ENCODE measurements around the gene ZC3H4.

Gene ZC3H4

GRCh38 chr19:47072323-47072722, 41.3 kb downstream of the ZC3H4 start:
- no peak for TF ChIP-seq CTCF (conservative IDR thresholded peaks at IDR 0.05; ENCODE audit: low read depth)
- CTCF ChIA-PET, result no interaction called here
- DNase-seq (ENCODE audit: low spot score), result no peak
- no peak overlapping the region for H3K27ac ChIP-seq
- POLR2A ChIA-PET (ENCODE audit: low non-redundant PET), result no interaction called here

- no peak for TF ChIP-seq CTCF (conservative IDR thresholded peaks at IDR 0.05; ENCODE audit: low read depth)
- CTCF ChIA-PET, result no interaction called here
- H3K27ac ChIP-seq, result no peak overlapping the region
- POLR2A ChIA-PET (ENCODE audit: low non-redundant PET), result no interaction called here
- DNase-seq (ENCODE audit: low spot score), result no peak
These were observed 41.8 kb downstream of the ZC3H4 start for GRCh38 chr19:47071731-47072130.

- ChIA-PET CTCF (interaction anchor here (0.6 kb wide), 1 partner anchor 31 kb away, joined by 3 read pairs; no protein-coding TSS in a partner anchor), POLR2A (ENCODE audit: low non-redundant PET) (no interaction called here)
- no peak for TF ChIP-seq CTCF (conservative IDR thresholded peaks at IDR 0.05; ENCODE audit: low read depth)
- no peak overlapping the region for H3K27ac ChIP-seq
- no peak for DNase-seq (ENCODE audit: low spot score)
These were observed 42.8 kb downstream of the ZC3H4 start for GRCh38 chr19:47070756-47071155.

GRCh38 chr19:47069795-47070194, 43.8 kb downstream of the ZC3H4 start:
- H3K27ac ChIP-seq, result peak overlapping the region; percentile 46; the same call in 1 of the 2 replicates
- no peak for TF ChIP-seq CTCF (conservative IDR thresholded peaks at IDR 0.05; ENCODE audit: low read depth)
- CTCF ChIA-PET, result no interaction called here
- POLR2A ChIA-PET (ENCODE audit: low non-redundant PET), result no interaction called here
- no peak for DNase-seq (ENCODE audit: low spot score)

GRCh38 chr19:47068876-47069406, 44.6 kb downstream of the ZC3H4 start:
- POLR2A ChIA-PET (ENCODE audit: low non-redundant PET), result no interaction called here
- no peak for DNase-seq (ENCODE audit: low spot score)
- no peak for TF ChIP-seq CTCF (conservative IDR thresholded peaks at IDR 0.05; ENCODE audit: low read depth)
- CTCF ChIA-PET, result no interaction called here
- peak overlapping the region; percentile 46 for H3K27ac ChIP-seq

- TF ChIP-seq CTCF (conservative IDR thresholded peaks at IDR 0.05; ENCODE audit: low read depth), result no peak
- ChIA-PET POLR2A (ENCODE audit: low non-redundant PET) (interaction anchor here (0.6 kb wide), 1 partner anchor 55 kb away, joined by 3 read pairs; no protein-coding TSS in a partner anchor), CTCF (interaction anchor here (0.6 to 1.1 kb wide), 4 partner anchors 11 to 120 kb away, joined by 3 to 5 read pairs (median 4); no protein-coding TSS in a partner anchor)
These were observed 45.3 kb downstream of the ZC3H4 start for GRCh38 chr19:47068246-47068645.

More at GRCh38 chr19:47068246-47068645, 45.3 kb downstream of the ZC3H4 start:
- no peak for DNase-seq (ENCODE audit: low spot score)
- H3K27ac ChIP-seq, result peak overlapping the region; percentile 46
